Lung (tissue), 12 donors: ENCODE data around the gene HPS1. TPM values are rescaled to one million over a fixed set of nuclear protein-coding genes. Genes with fewer than 3 reads are reported as not detected.
"Not testable (repeated sequence)": the region's sequence is repeated elsewhere in the genome, so short reads cannot be mapped to it uniquely, and the experiment has no call there.

Source experiments
- ATAC-seq: fragments of 200-7000 bp; cut with Tn5 transposase; one replicate; pipeline ENCODE4 v1.9.1; 2020; ENCODE audit warnings: moderate number of reproducible peaks; ENCODE audit not compliant: insufficient read depth, low FRiP score
- DNase-seq, 3 donors: peaks; one replicate each; pipeline ENCODE4 v3.0.0-alpha.2; 2013 to 2017
- H3K27ac ChIP-seq, 2 donors: one replicate each; pipeline ENCODE4 v1.5.1; 2013; ENCODE audit warnings: mild to moderate bottlenecking in 2 of 2, moderate library complexity in 2 of 2, control low read depth in 1 of 2, inconsistent platforms in 1 of 2, low read depth in 1 of 2, low read length in 1 of 2
- H3K27me3 ChIP-seq, 3 donors: one replicate each; pipeline ENCODE4 v1.5.1; 2013; ENCODE audit warnings: low read length in 2 of 3; ENCODE audit not compliant: control insufficient read depth in 3 of 3, insufficient read depth in 3 of 3
- H3K36me3 ChIP-seq, 4 donors: one replicate each; pipeline ENCODE4 v1.5.1; 2013; ENCODE audit warnings: low read length in 4 of 4, mild to moderate bottlenecking in 1 of 4, moderate library complexity in 1 of 4; ENCODE audit not compliant: control insufficient read depth in 4 of 4, insufficient read depth in 4 of 4
- H3K4me1 ChIP-seq, 5 donors: one replicate each; pipeline ENCODE4 v1.5.1; 2013; ENCODE audit warnings: low read length in 5 of 5, mild to moderate bottlenecking in 2 of 5, moderate library complexity in 1 of 5; ENCODE audit not compliant: control insufficient read depth in 5 of 5, insufficient read depth in 5 of 5
- H3K4me3 ChIP-seq: one replicate; pipeline ENCODE4 v1.5.1; 2013; ENCODE audit warnings: mild to moderate bottlenecking, control low read depth, moderate library complexity
- H3K9ac ChIP-seq, 2 donors: one replicate each; pipeline ENCODE4 v1.5.1; 2013; ENCODE audit warnings: low read length in 2 of 2, control low read depth in 1 of 2; ENCODE audit not compliant: insufficient read depth in 1 of 2
- H3K9me3 ChIP-seq, 4 donors: one replicate each; pipeline ENCODE4 v1.5.1; 2013; ENCODE audit warnings: low read length in 3 of 4, mild to moderate bottlenecking in 1 of 4, moderate library complexity in 1 of 4; ENCODE audit not compliant: control insufficient read depth in 4 of 4, insufficient read depth in 3 of 4
- CTCF ChIP-seq: IDR thresholded peaks from 2 replicates; pipeline ENCODE4 v1.5.1; 2012; ENCODE audit warnings: mild to moderate bottlenecking; ENCODE audit errors: control extremely low read depth, extremely low read depth
- WGBS, 2 donors: extraction: QIAGEN DNeasy Blood & Tissue Kit; methylation state at CpG; one replicate each; pipeline ENCODE4 v1.1.7; 2013; 5-methylcytosine and 5-hydroxymethylcytosine counted together
- polyA plus RNA-seq, 2 donors: library from polyadenylated mRNA; stranded (reverse); fragments of 200-250 nt; gene quantifications; one replicate each; pipeline ENCODE4 v1.2.1, GENCODE V29; 2013
- total RNA-seq, 2 donors: library from RNA; depleted of rRNA in 1 of 2; stranded (reverse); fragments of >200 nt in 1 of 2; gene quantifications; one replicate each; pipeline ENCODE4 v1.2.1, GENCODE V29; 2014 to 2021
- donor health status: control.
- donor health status: control.
- donor health status: Bipolar disorder and iron deficiency.
- donor health status: healthy.
- donor health status: DM: yes; HTN: yes; CAD: no.

The HPS1 gene
- total and polyA plus RNA-seq, 4 donors = 32.3 to 89.5 (median 58.4) TPM

DNA sequence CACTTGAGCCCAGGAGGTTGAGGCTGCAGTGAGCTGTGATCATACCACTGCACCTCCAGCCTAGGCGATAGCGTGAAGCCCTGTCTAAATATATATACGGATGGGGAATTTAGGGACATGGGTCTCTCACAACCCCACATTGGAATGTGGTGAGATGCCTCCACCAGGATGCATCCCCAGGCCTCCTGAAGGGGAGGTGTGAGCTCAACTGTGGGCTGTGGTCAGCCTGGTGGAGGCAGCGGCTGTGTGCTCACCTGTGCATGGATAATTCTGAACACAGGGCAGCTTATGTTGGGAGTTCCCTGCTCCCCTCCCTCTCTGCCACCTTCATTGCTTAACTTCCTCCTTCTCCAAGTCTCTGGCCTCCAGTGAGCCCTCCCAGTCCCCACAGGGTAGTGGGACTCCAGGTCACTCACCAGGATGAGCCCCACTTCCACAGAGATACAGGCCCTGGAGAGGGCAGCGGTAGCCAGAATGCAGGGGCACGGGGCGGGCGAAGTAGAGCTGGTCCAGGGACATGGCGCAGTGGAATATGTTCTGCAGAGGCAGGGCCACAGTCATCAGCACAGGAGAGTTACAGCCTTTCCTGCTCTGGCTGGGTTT, 62.1 kb downstream of the HPS1 start:
- Histone ChIP-seq H3K4me3 (no peak overlapping the region), H3K27ac (no peak overlapping the region), H3K9me3 (no peaks in the 10 kb centered on the region), H3K27me3 (no peaks in the 10 kb centered on the region), H3K9ac (no peak overlapping the region), H3K4me1 (no peaks in the 10 kb centered on the region), H3K36me3 (peaks cover 0 to 30% (median 14%) of the 10 kb centered on the region in 4 donors)
- DNase-seq (no peak), ATAC-seq (peak; percentile 16)
- 96% methylated on average over 9 of the region's 9 CpGs for WGBS, 2 donors
- no peak for TF ChIP-seq CTCF

DNA sequence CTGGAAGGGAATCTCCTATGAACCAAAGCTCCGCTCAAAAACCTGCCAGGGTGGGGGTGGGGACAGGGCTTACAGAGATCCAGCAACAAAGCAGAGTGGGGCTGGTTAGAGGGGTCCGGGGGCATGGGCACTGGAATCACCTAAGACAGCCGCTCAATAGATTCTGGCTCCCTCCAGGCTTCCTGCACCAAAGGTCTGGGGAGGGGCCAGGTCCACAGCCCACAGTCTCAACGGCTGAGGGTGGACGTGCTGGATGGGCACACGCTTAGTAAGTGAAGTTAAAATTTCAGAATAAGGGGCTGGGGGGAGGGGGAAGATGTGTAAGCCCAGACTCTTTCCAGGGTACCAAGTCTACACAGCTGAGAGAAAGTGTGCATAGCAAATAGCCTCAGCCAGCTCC, 62.9 kb downstream of the HPS1 start:
- no peak for TF ChIP-seq CTCF

DNA sequence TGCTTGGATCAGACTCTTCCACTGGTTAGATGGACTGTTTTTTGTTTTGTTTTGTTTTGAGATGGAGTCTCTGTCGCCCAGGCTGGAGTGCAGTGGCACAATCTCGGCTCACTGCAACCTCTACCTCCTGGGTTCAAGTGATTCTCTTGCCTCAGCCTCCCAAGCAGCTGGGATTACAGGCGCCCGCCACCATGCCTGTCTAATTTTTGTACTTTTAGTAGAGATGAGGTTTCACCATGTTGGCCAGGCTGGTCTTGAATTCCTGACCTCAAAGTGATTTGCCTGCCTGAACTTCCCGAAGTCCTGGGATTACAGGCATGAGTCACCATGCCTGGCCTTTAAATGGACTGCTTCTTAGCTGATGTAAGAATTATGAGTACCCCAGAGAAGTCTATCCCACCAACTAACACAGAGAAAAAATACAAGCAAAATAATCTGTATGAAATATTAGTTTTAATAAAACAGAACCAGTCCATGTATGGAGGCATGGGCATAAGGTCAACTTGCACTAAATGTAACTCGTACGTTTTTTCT, 63.5 kb downstream of the HPS1 start:
- not testable (repeated sequence) for H3K9me3 ChIP-seq, DNase-seq, H3K9ac ChIP-seq, H3K27ac ChIP-seq, ATAC-seq, H3K27me3 ChIP-seq, H3K4me3 ChIP-seq, H3K4me1 ChIP-seq
- 92% methylated on average over 7 of the region's 7 CpGs for WGBS, 2 donors
- peaks cover 0 to 23% (median 13%) of the 10 kb centered on the region in 4 donors for H3K36me3 ChIP-seq

More for the DNA sequence above, 62.9 kb downstream of the HPS1 start:
- no peaks in the 10 kb centered on the region for H3K9me3 ChIP-seq
- H3K4me1 ChIP-seq = no peaks in the 10 kb centered on the region
- no peak overlapping the region for H3K9ac ChIP-seq
- WGBS, 2 donors = 93 to 94% methylated on average over 6 of the region's 6 CpGs
- DNase-seq = no peak
- H3K27me3 ChIP-seq = no peaks in the 10 kb centered on the region
- no peak overlapping the region for H3K4me3 ChIP-seq
- peaks cover 0 to 26% (median 14%) of the 10 kb centered on the region in 4 donors for H3K36me3 ChIP-seq
- no peak overlapping the region for H3K27ac ChIP-seq
- no peak for ATAC-seq

- 85 to 86% methylated on average over 5 of the region's 5 CpGs for WGBS, 2 donors
- H3K27ac ChIP-seq = no peak overlapping the region
- no peak overlapping the region for H3K9ac ChIP-seq
Measured at GRCh38 chr10:98382691-98383101, 64.0 kb downstream of the HPS1 start.

More at GRCh38 chr10:98382691-98383101, 64.0 kb downstream of the HPS1 start:
- Histone ChIP-seq H3K4me1 (no peaks in the 10 kb centered on the region), H3K4me3 (no peak overlapping the region), H3K36me3 (peaks cover 0 to 18% (median 13%) of the 10 kb centered on the region in 4 donors), H3K9me3 (peaks cover 0 to under 1% (median 0%) of the 10 kb centered on the region in 4 donors), H3K27me3 (no peaks in the 10 kb centered on the region)
- DNase-seq = no peak
- ATAC-seq = no peak
- TF ChIP-seq CTCF = no peak
